GM21737 (cell line): ENCODE results near the gene AKR7A2.

Experiments used
- ATAC-seq: cut with Tn5 transposase; IDR thresholded peaks from one replicate; pipeline ENCODE4 v1.9.1; 2021; ENCODE audit warnings: mild to moderate bottlenecking, moderate library complexity; ENCODE audit not compliant: unreplicated experiment

AKR7A2 gene

DNA sequence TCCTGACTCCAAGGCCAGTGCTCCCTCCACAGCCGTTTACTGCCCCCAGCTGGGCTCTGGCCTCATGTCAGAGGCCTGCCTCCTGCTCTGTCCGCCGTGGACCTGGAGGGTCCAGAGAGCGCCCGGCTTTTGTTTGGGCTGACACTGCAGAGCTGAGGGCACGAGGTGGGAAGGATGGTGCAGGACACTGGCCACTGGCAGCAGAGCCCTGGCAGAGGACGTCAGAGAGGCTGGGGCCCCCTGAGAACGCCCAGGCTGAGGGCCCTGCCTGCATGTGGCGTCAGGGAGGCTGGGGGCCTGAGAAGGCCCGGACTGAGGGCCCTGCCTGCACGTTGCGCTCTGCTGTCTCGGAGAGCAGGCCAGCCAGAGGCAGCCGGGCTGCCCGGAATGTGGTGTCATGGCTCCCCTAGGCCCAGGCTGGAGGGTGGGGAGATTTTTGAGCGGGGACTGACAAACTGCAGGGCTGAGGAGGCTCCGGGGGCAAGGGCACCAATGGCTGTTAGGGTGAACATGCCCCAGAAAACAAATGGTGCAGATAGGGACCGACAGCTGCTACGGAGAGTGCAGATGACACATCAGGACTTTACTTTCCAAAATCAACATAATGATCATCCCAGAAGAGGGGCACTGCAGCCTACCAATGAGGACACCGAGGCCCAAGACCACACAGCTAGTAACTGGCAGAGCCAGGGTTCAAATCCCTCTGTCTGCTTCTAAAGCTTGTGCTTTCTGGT lies 31.8 kb upstream of the AKR7A2 start:
- ATAC-seq: no peak

DNA sequence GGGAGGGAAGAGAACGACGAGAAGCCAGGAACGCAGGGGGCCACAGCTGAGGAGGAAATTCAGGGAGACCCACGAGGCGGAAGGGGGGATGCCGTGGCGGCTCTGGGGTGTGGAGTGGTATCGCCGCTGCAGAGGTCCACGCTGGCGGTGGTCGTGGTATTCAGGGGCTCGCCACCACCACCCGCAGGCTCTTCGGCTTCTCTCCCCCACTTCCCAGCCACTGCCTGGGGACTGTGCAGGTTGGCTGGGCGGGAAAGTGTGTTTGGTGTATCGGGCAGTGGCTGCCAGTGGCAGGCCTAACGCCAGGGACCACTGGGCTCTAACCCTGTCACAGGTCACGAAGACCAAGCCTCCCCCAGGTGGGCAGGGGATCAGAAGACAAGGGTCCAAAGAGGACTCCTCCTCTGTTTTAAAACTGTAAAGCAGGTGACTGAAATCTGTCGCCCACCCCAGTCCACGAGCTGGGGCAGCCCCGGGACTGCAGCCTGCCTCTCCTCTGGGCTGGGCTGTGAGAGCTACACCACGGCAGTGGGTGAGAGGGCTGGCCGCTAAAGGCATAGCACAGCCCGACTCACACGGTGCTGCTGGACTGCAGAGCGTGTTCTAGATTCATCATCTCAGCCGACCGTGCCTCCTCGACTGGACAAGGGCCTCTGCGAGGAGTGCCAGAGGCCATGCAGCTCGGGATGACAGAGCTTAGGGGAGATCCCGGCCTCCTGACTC lies 31.1 kb upstream of the AKR7A2 start:
- no peak for ATAC-seq

DNA sequence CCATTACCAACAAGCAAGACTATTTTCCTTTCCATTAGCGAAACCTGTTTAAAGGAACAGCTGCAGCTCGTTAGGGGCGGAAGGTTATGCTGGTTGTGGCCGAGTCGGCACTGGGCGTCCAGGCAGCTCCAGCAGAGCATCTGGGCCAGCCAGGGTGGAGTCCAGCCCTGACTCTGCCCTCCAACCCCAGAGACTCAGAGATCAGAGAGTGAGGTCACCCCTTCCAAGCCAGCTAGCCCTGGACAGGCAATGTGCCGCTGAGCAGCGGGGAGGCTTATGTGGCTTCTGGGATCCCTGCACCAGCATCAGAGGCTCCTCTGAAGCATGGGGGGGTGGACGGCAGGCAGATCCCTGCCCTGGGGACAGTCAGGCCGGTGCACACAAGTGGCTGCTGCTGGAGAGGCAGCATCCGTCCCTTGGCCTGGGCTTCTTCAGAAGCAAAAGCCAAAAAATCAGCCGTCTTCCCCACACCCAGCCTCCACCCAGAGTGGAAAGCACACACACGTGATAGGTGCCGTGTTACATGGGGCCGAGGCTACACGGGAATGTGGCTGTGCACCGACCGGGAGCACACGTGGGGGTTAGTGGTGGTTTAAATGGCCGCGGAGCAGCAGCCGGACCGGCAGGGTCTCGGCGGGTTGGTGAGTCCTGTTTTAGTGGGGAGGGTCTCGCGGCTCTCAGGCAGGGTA lies 30.3 kb upstream of the AKR7A2 start:
- no peak for ATAC-seq

DNA sequence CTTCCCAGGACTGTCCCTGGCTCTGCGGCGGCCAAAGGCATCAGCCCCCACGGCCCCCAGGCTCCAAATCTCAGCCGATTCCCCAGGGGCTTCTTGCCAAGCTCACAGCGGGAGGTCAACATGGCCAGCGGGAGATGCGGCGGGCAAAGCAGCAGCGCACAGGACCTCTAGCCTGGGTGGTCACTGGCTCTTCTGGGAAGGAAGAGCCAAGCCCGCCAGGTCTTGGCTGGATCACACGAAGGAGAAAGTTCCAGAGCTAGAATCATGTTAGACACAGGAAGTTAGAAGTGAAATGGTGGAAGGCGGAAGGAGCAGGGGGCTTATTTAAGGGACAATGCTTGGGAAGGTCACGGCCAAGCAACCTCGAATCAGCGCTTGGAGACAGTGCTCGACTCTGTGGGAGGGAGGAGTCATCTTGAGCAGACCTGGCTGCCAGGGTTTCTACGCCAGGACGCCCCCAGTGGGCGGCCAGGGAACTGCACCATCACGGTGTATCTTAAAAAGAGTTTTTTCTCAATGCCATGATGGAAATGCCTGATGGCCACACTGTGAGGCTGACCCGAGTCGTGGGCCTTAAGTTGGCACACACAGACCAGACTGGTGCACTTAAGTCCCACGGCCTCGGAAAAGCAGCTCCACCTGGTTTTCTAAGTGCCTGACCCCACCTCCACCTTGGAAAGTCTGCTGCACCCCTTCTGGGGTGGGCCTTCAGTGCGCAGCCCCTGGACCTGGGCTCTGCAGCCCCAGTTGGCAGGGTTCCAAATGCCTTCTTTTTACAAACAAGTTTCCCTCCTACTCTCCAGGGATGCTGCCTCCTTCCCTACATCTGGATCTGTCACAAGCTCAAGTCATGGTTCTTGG lies 29.5 kb upstream of the AKR7A2 start:
- ATAC-seq: no peak

DNA sequence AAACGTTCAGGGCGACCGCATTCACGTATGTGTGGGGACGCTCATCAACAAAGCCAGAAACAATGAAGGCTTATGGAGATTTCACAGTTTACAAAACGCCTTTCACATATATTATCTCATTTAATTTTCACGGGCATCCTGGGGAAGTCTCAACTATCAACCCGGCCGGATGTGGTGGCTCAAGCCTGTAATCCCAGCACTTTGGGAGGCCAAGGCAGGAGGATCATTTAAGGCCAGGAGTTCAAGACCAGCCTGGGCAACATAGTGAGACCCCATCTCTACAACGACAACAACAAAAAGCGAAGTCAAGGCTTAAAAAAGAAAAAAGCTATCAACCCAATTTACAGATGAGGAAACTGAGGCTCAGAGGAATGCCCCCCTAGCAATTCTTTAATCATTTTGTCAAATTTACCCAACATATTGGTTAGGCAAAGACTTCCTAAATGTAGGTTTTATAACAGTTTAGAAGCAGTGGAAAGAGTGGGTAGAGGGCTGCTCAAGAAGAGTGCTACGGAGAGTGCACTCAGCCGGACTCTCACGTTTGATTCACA lies 28.5 kb upstream of the AKR7A2 start:
- no peak for ATAC-seq

DNA sequence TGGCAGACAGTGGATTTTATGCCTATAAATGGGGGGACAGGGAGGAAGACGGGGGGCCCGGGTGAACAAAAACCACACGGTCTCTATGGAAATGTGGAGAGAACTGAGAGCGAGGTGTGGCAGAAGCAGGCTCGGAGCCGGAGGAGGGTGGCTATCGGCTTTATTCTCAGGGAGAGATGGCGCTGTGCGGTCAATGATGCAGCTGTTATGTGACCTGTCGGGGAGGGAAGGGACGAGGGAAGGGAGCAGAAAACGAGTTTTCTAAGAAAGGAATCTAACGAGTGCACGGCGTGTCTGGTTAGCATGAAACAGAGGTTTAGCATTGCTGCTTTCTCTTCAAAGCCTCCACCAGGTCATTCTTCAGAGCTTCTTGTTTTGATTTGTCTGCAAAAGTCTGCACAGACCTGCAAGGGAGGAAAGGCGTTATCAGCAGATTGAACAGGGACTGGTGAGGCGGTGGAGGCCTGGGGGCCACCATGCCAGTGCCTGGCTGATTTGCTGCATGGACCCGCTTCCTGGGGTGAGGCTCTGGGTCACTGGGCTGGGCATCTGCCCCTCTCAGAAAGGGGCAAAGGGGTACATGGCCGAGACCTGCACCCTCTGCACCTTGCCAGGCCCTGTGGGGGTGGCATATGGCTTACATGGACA lies 27.4 kb upstream of the AKR7A2 start:
- ATAC-seq: no peak

DNA sequence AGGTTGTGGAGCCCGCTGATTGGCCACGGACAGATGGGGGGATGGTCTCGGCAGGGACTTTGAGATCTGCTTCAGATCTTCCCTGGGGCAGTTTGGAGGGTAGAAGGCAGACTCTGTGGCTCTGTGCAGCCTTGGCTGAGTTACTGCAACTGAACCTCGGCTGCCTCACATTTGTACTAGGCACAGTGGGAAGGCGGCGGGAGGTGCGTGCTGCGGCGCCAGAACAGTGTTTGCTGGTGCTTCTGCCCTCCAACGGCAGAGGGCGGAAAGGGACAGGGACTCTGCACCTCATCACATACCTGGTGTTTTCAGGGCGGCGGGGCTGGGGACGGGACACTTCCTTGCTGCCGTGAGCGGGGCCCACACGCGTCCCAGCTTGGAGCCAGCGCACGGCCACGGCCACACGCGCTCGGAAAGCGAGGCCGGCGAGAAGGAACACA lies 26.4 kb upstream of the AKR7A2 start:
- ATAC-seq: no peak

DNA sequence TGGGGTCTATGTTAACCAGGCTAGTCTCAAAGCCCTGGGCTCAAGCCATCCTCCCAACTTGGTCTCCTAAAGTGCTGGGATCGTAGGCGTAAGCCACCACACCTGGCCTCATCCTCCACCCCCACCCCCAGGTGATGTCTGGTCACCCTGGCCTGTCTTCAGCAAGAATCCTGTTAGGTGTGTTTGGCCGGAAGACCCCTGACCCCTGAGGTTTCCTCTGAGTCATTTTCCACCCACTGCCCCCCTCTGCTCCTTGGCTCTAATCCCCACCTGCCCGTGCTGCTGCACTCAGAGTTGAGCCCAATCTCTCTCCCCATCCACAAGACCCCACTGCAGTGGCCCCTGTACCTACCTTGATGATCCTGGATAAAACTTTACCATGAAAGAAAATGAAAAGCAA lies 25.3 kb upstream of the AKR7A2 start:
- no peak for ATAC-seq

DNA sequence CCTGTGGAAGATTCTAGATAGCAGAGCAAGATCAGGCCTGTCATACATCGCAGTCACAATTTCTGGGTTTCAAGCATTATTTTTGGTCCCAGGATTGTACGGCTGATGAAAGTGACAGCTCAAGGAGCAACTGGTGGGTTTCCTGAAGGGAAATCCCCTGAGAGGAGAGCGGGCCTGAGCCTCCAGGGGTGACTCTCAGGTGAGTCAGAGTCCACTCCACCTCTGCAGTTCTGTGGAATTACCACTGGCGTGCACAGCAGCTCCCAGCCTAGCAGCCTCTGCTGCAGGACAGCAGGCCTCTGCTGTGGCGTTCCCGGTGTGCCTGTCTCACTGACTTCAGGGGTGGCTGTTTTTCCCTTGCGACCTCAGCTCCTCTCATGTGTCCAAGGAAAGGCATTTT lies 24.6 kb upstream of the AKR7A2 start:
- ATAC-seq: no peak

DNA sequence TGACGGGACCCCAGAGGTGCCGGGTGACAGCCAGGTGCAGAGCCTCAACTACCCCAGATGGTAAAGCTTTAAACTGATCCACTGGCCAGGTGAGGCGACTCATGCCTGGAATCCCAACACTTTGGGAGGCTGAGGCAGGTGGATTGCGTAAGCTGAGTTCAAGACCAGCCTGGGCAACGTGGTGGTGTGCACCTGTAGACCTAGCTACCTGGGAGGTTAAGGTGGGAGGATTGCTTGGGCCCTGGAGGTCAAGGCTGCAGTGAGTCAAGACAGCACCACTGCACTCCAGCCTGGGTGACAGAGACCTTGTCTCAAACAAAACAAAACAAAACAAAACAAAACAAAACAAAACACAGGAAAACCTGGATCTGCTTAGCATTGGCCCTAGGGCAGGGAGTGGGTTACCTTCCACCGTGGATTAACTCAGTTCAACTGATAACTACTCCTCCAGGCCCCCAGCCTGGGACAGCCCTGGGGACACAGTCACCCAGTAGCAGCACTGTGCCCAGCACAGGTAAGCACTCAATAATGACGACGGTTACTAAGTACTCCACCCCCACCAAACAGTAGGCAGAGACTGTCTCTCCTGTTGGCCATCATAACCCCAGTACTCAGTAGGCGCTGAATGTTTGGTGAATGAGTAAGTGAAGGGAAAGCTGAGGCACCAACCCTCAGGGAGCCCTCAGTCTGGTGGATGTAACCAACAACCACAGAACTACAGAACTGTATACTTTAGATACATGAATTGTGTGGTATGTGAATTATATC lies 21.8 kb upstream of the AKR7A2 start:
- ATAC-seq: no peak

DNA sequence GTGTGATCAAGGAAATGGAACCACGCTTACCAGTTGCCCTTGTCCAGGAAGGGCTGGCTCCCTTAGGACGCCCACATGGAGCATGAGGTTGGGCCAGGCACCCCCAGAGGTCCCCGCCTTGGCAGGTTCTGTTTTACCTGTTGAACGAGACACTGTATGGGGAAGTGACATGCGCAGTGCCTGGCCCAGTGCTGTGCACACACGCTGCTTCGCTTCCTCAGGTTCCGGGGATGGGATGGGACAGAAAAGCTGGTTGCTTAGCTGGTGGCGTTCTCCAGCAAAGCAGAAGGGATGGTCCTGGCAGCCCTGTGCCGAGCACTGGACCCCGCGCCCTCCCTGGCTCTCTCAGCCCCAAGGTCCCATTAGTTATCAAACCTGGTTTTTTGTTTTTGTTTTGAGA lies 20.9 kb upstream of the AKR7A2 start:
- ATAC-seq: no peak

DNA sequence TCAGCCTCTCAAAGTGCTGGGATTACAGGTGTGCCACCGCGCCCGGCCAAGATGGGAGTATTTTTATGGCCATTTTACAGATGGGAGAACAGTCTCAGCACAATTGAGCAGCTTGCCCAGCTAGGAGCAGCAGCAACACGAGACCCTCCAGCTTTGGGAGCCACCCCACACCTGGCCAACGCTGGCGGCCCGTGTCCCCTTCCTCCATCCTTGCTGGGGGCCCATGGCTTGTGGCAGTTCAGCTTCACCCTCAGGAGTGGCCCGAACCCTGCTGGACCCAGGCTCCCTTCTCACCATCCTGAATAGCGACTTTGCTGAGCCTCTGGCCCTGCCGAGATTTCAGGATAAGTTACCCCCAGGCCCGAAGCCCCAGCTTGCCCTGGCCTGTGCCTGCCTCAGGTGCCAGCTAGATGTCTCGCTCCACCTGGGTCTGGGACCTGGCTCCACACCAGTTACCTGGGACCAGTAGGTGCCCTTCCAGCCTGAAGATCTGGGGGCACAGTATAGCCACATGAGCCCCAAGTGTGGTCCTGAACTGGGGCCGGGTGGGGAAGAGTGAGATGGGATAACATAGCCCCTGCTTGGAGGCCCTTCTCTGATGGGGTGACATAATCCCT lies 19.4 kb upstream of the AKR7A2 start:
- ATAC-seq: no peak

DNA sequence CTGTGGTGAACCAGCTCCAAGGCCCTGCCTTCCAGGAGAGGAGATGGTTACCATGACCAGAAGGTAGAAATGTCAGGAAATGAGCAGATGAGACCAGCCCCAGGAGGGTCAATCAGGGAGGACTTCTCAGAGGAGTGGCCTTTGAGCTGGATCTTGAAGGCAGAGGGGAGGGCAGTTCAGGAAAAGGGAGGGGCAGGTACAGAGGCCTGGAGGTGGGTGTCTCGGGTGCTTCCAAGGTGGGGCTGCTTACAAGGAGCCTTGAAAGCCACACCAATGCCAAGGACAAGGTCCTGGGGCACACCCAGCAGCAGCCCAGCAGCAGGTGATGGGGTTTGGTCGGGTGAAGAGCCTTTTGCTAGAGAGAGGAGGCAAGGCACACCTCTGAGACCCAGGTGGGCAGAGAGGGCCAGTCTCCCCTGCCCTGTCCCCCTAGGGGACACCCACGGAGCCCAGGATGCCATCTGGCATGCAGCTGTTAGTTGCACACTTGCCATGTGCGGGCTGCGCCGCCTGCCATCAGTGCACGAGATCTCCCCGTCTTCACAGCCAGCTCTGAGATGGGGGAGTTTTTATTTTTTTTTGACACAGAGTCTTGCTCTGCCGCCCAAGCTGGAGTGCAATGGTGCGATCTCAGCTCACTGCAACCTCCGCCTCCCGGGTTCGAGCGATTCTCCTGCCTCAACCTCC lies 18.6 kb upstream of the AKR7A2 start:
- ATAC-seq: no peak

DNA sequence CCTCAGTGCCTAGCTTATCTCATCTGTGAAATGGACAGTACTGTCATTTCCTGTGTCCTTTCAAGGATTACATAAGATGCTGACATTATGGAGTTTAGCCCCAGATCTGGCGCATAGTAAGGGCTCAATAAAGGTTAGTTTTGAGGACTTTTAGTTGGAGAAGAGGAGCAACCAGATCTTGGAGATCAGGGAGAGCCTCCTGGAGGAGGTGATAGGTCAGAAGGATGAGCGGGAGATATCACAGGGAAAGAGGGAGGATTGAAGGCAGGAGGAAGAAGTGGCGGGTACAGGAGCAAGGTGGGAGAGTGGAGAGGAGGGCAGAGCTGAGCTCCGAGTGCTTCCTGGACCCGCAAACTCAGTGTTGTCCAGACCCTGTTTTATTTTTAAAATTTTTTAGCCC lies 17.7 kb upstream of the AKR7A2 start:
- no peak for ATAC-seq

DNA sequence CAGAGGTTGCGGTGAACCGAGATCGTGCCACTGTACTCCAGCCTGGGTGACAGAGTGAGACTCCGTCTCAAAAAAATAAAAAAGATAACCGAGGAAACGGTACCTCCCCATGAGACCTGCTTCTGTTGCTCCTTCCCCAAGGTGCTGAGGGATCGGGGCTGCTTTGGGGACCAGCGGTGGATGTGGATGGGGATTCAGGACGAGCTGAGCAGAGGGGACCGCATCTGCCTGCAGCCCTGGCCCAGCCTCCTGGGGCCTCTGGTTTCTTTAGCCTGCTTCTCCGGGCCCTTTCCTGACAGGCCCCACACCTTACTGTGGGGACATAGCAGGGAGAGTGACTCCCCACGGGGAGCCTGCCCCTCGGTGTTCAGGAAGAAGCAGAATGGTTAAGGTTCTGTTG lies 17.2 kb upstream of the AKR7A2 start:
- no peak for ATAC-seq

DNA sequence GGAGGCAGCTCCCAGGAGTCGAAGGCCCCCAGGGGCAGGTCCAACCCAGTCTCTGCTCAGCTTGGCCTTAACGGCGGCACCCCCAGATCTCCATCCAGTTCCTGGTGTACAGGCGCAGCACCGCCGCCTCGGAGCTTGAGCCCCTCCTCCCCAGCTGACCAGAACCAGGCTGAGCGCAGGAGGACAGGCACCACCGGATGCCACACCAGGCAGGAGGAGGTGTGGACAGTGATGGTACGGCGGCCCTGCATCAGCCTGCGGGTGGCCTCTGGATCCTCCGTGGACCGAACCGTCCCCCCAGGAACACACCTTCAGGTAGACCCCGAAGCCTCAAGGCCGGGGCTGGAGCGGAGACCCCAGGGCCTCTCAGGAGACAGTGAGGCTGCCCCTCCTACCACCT lies 16.5 kb upstream of the AKR7A2 start:
- no peak for ATAC-seq

DNA sequence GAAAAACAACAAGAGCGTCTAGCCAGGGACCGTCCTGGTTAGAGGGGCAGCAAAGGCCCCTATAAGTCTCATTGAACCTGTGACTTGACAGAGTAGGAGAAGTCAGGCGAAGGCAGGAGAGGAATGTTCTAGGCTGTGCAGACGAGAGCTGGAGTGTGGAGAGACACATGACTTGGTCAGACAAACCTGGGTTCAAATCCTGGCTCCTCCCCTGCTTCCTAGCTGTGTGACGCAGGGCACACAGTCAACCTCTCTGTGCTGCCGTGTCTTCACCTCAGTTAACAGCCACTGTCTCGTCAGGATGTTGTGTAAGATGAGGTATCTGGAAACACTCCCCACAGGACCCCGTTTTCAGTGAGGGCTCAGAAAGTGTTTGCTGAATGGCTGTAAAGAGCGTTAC lies 15.8 kb upstream of the AKR7A2 start:
- ATAC-seq: no peak

DNA sequence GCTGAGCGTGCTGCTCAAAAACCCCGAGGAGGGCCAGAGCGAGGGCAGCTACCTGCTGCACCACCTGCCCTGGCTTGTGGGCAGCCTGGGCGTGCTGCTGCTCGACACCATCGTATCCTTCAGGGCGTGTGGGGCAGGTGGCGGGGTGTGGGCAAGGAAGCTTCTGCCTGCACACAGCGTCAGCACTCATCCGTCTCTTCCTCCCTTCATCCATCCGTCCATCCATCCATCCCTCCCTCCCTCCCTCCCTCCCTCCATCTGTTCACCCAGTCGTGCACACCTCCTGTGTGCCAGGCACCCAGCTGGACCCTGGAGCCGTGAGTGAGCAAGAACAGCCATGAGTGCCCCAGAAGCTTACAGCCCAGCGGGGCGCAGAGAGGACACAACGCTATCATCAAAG lies 15.4 kb upstream of the AKR7A2 start:
- no peak for ATAC-seq

DNA sequence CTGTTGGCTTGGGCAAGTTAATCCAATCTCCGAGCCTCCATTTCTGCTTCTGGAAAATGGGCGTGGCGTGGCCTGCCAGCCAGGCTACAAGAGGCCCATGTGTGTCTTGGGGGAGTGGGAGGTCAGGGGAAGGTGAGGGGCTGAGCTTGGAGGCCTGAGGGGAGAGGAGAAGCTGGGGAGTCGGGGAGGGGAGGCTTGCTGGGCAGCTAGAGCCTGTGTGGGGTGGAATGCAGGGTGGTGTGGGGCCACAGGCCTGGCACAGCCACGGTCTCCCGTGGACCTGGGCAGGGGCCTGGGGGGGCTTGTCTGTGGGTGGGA lies 14.8 kb upstream of the AKR7A2 start:
- no peak for ATAC-seq
